ENCODE data around the gene SORCS2.

The SORCS2 gene

GRCh38 chr4:7627251-7628250 is 435.2 kb downstream of the SORCS2 start:
- ATAC-seq (no peak), DNase-seq (no peak)
- Mint-ChIP-seq H3K4me1 (no peaks in the 10 kb centered on the region), H3K27ac (no peak overlapping the region), H3K27me3 (peaks cover 26% of the 10 kb centered on the region), H3K9me3 (peaks cover 6 to 9% of the 10 kb centered on the region in 2 donors), H3K4me3 (no peak overlapping the region)

- Mint-ChIP-seq H3K9me3 (peaks cover 6 to 9% of the 10 kb centered on the region in 2 donors), H3K27ac (no peak overlapping the region), H3K4me3 (no peak overlapping the region), H3K27me3 (peaks cover 33% of the 10 kb centered on the region), H3K4me1 (no peaks in the 10 kb centered on the region)
- DNase-seq (no peak), ATAC-seq (no peak)
Observed at GRCh38 chr4:7628432-7628831, 436.1 kb downstream of the SORCS2 start.

GRCh38 chr4:7629501-7630254 is 437.3 kb downstream of the SORCS2 start:
- Mint-ChIP-seq H3K4me1 (no peaks in the 10 kb centered on the region), H3K9me3 (peaks cover 6 to 9% of the 10 kb centered on the region in 2 donors), H3K27me3 (peaks cover 41% of the 10 kb centered on the region), H3K27ac (no peak overlapping the region), H3K4me3 (no peak overlapping the region)
- ATAC-seq (no peak), DNase-seq (no peak)

- no peak for ATAC-seq
- H3K4me1 Mint-ChIP-seq: no peaks in the 10 kb centered on the region
- H3K9me3 Mint-ChIP-seq: peaks cover 6 to 9% of the 10 kb centered on the region in 2 donors
- DNase-seq: no peak
- no peak overlapping the region for H3K4me3 Mint-ChIP-seq
- peaks cover 47% of the 10 kb centered on the region for H3K27me3 Mint-ChIP-seq
- no peak overlapping the region for H3K27ac Mint-ChIP-seq
Observed at GRCh38 chr4:7630568-7631287, 438.4 kb downstream of the SORCS2 start.

GRCh38 chr4:7631288-7632014 is 439.1 kb downstream of the SORCS2 start:
- DNase-seq: no peak
- Mint-ChIP-seq H3K4me3 (no peak overlapping the region), H3K9me3 (peaks cover 6 to 9% of the 10 kb centered on the region in 2 donors), H3K27ac (no peak overlapping the region), H3K4me1 (no peaks in the 10 kb centered on the region), H3K27me3 (peaks cover 52% of the 10 kb centered on the region)
- ATAC-seq: no peak

- Mint-ChIP-seq H3K27me3 (peaks cover 52% of the 10 kb centered on the region), H3K9me3 (peaks cover 6 to 9% of the 10 kb centered on the region in 2 donors), H3K4me1 (no peaks in the 10 kb centered on the region), H3K27ac (peak overlapping the region in 1 of 2 donors; percentile 63), H3K4me3 (no peak overlapping the region)
- ATAC-seq (no peak), DNase-seq (no peak)
Observed at GRCh38 chr4:7632341-7632740, 440.0 kb downstream of the SORCS2 start.

- Mint-ChIP-seq H3K9me3 (peaks cover 6 to 9% of the 10 kb centered on the region in 2 donors), H3K4me1 (no peaks in the 10 kb centered on the region), H3K27ac (no peak overlapping the region), H3K4me3 (no peak overlapping the region), H3K27me3 (peaks cover 52% of the 10 kb centered on the region)
- DNase-seq: no peak
- no peak for ATAC-seq
Observed at GRCh38 chr4:7632971-7633370, 440.6 kb downstream of the SORCS2 start.

- no peak for DNase-seq
- ATAC-seq: no peak
- Mint-ChIP-seq H3K27me3 (peaks cover 52% of the 10 kb centered on the region), H3K27ac (no peak overlapping the region), H3K4me1 (no peaks in the 10 kb centered on the region), H3K9me3 (peaks cover 2 to 4% of the 10 kb centered on the region in 2 donors), H3K4me3 (no peak overlapping the region)
Observed at GRCh38 chr4:7634661-7635251, 442.4 kb downstream of the SORCS2 start.

- Mint-ChIP-seq H3K9me3 (no peaks in the 10 kb centered on the region), H3K4me3 (no peak overlapping the region), H3K27me3 (peaks cover 49% of the 10 kb centered on the region), H3K4me1 (no peaks in the 10 kb centered on the region), H3K27ac (no peak overlapping the region)
- DNase-seq: no peak
- ATAC-seq: no peak
Observed at GRCh38 chr4:7635445-7636239, 443.3 kb downstream of the SORCS2 start.

GRCh38 chr4:7636240-7636508 is 443.8 kb downstream of the SORCS2 start:
- Mint-ChIP-seq H3K4me3 (no peak overlapping the region), H3K27ac (no peak overlapping the region), H3K4me1 (no peaks in the 10 kb centered on the region), H3K9me3 (no peaks in the 10 kb centered on the region), H3K27me3 (peaks cover 44% of the 10 kb centered on the region)
- DNase-seq: no peak
- ATAC-seq: no peak

- ATAC-seq (no peak), DNase-seq (no peak)
- no peaks in the 10 kb centered on the region for H3K4me1 Mint-ChIP-seq
- no peaks in the 10 kb centered on the region for H3K9me3 Mint-ChIP-seq
- no peak overlapping the region for H3K4me3 Mint-ChIP-seq
- no peak overlapping the region for H3K27ac Mint-ChIP-seq
- peaks cover 36% of the 10 kb centered on the region for H3K27me3 Mint-ChIP-seq
Observed at GRCh38 chr4:7637139-7637538, 444.8 kb downstream of the SORCS2 start.

GRCh38 chr4:7637971-7638370 is 445.6 kb downstream of the SORCS2 start:
- Mint-ChIP-seq H3K4me3 (no peak overlapping the region), H3K9me3 (no peaks in the 10 kb centered on the region), H3K27ac (no peak overlapping the region), H3K27me3 (peaks cover 28% of the 10 kb centered on the region), H3K4me1 (no peaks in the 10 kb centered on the region)
- DNase-seq: no peak
- no peak for ATAC-seq

- peaks cover 23% of the 10 kb centered on the region for H3K27me3 Mint-ChIP-seq
- ATAC-seq (no peak), DNase-seq (no peak)
- no peak overlapping the region for H3K4me3 Mint-ChIP-seq
- H3K9me3 Mint-ChIP-seq: no peaks in the 10 kb centered on the region
- H3K4me1 Mint-ChIP-seq: no peaks in the 10 kb centered on the region
- H3K27ac Mint-ChIP-seq: no peak overlapping the region
Observed at GRCh38 chr4:7638489-7638888, 446.2 kb downstream of the SORCS2 start.

Data from stimulated activated naive CD8-positive, alpha-beta T cell treated with anti-CD3 and anti-CD28 coated beads, Interleukin-15, amount 100 ng/mL, for 72 hours (primary cell).